A673 (cell line): ENCODE data around the gene FBN1.

Experiments
- CTCF ChIP-seq: fragments of 300-800, 200-600 bp; sonication (generic); conservative IDR thresholded peaks from 2 replicates; pipeline ENCODE4 v1.5.1; 2017; ENCODE audit warnings: low read depth, mild to moderate bottlenecking, antibody characterized with exemption, low read length, moderate library complexity, mixed read lengths
- EZH2 ChIP-seq: fragments of 200-600 bp; sonication (generic); IDR thresholded peaks from 2 replicates; pipeline ENCODE4 v1.6.1; 2017; ENCODE audit warnings: borderline replicate concordance, low read depth, mild to moderate bottlenecking, mixed read lengths, antibody characterized with exemption, low read length; ENCODE audit not compliant: poor library complexity, severe bottlenecking

GRCh38 chr15:48642795-48643194 lies 2.7 kb downstream of the FBN1 start:
- no peak for TF ChIP-seq CTCF
- no peak for TF ChIP-seq EZH2
